Endothelial cell of umbilical vein (primary cell): Measurements from ENCODE around the gene NXPH1.

Experiments
- CTCF ChIP-seq, 2 donors: IDR thresholded peaks; 1 replicate in 1 of 2; 2 replicates in 1 of 2; pipeline ENCODE4 v1.5.1; 2011; ENCODE audit warnings: low read length in 2 of 2, mild to moderate bottlenecking in 2 of 2, moderate library complexity in 2 of 2, control low read depth in 1 of 2, inconsistent platforms in 1 of 2, low read depth in 1 of 2; ENCODE audit not compliant: insufficient read depth in 1 of 2; ENCODE audit errors: extremely low read depth in 1 of 2
- EZH2 ChIP-seq: IDR thresholded peaks from 2 replicates; pipeline ENCODE4 v1.6.1; 2012; ENCODE audit warnings: borderline replicate concordance, low read depth, mild to moderate bottlenecking, moderate library complexity, low read length, inconsistent platforms; ENCODE audit not compliant: severe bottlenecking
- POLR2A ChIP-seq: IDR thresholded peaks from 2 replicates; pipeline ENCODE4 v1.6.1; 2012; ENCODE audit warnings: low read depth, mild to moderate bottlenecking, control low read depth, low read length
- POLR2AphosphoS5 ChIP-seq: IDR thresholded peaks from 2 replicates; pipeline ENCODE4 v1.6.1; 2012; ENCODE audit warnings: low read depth, mild to moderate bottlenecking, control low read depth, low read length, moderate library complexity; ENCODE audit not compliant: insufficient read depth

GRCh38 chr7:8413600-8413999 lies 19.8 kb upstream of the NXPH1 start:
- no peak for TF ChIP-seq CTCF (IDR thresholded peaks at IDR 0.05; ENCODE audit: extremely low read depth in 1 of 2, insufficient read depth in 1 of 2, low read depth in 1 of 2, low read length in 2 of 2)
- TF ChIP-seq POLR2AphosphoS5: no peak
- no peak for TF ChIP-seq EZH2
- TF ChIP-seq POLR2A: no peak
